H1 (cell line): Measurements from ENCODE around the gene PPFIA2.

Experiments
- RAD21 ChIP-seq, 2 experiments: IDR thresholded peaks in 1 of 2; conservative IDR thresholded peaks in 1 of 2; 2 replicates each; pipeline ENCODE4 v1.6.1; 2011; ENCODE audit warnings: low read depth in 2 of 2, low read length in 2 of 2, improper control_type of control experiment in 1 of 2, inconsistent platforms in 1 of 2, mild to moderate bottlenecking in 1 of 2, moderate library complexity in 1 of 2
- TF ChIP-seq, protein P1 (sequence below), 3 experiments: IDR thresholded peaks; 1 replicate in 2 of 3; 2 replicates in 1 of 3; pipeline versions ENCODE4 v1.5.1 to v1.6.1; 2011; ENCODE audit warnings: low read length in 3 of 3, mild to moderate bottlenecking in 3 of 3, inconsistent platforms in 2 of 3, low read depth in 1 of 3, moderate library complexity in 1 of 3; ENCODE audit not compliant: insufficient read depth in 1 of 3; ENCODE audit errors: control extremely low read depth in 1 of 3

DNA sequence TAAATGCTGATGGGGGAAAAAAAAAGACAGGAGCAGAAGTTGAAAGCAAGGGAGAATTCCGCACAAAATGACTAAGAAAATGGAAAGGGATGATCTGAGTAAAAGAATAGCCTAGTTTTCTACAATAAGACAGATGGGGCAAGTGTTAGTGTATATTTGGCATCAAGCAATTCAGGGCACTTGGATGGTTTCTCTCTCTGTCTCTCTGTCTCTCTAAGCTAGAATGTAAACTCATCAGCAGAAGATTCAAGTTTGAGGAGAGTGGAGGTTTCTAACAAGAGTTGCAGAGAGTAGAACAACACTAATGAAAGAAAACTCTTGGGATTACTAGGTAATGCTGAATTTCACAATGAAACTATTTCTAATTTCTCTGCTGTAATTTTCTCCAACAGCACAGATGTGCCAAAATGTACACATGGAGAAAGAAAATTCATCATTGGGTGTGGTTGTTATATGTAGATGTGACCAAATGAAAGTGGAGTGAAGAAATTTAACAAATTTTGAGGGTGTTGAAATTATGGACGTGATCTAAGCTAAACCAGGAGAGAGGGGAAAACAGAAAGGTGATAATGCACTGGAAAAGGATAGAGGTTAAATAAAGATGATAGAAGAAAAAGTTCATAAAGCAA is 444.1 kb downstream of the PPFIA2 start:
- TF ChIP-seq, protein P1, sequence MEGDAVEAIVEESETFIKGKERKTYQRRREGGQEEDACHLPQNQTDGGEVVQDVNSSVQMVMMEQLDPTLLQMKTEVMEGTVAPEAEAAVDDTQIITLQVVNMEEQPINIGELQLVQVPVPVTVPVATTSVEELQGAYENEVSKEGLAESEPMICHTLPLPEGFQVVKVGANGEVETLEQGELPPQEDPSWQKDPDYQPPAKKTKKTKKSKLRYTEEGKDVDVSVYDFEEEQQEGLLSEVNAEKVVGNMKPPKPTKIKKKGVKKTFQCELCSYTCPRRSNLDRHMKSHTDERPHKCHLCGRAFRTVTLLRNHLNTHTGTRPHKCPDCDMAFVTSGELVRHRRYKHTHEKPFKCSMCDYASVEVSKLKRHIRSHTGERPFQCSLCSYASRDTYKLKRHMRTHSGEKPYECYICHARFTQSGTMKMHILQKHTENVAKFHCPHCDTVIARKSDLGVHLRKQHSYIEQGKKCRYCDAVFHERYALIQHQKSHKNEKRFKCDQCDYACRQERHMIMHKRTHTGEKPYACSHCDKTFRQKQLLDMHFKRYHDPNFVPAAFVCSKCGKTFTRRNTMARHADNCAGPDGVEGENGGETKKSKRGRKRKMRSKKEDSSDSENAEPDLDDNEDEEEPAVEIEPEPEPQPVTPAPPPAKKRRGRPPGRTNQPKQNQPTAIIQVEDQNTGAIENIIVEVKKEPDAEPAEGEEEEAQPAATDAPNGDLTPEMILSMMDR (IDR thresholded peaks at IDR 0.05; ENCODE audit: control extremely low read depth in 1 of 3, insufficient read depth in 1 of 3, low read depth in 1 of 3, low read length in 3 of 3) = no peak
- TF ChIP-seq RAD21 (IDR thresholded peaks at IDR 0.05 in 1 of 2, conservative IDR thresholded peaks at IDR 0.05 in 1 of 2; ENCODE audit: low read depth in 2 of 2, low read length in 2 of 2) = no peak
